Astrocyte of the spinal cord (primary cell): ENCODE data around the gene IL7R.

ENCODE experiments used
- DNase-seq: peaks from one replicate; pipeline ENCODE4 v3.0.0; 2011; ENCODE audit warnings: low read depth, low spot score
- H3K4me3 ChIP-seq: 2 replicates; pipeline ENCODE4 v1.5.1; 2011; ENCODE audit warnings: low read depth, mild to moderate bottlenecking, low read length, moderate library complexity
- CTCF ChIP-seq: IDR thresholded peaks from 2 replicates; pipeline ENCODE4 v1.5.1; 2012; ENCODE audit warnings: low read depth, mild to moderate bottlenecking, low read length, inconsistent platforms
- in situ Hi-C: cut with HindIII; loops from 2 replicates; pipeline ENCODE4 v1.10.0; 2017; ENCODE audit warnings: low sequenced_read_pairs

Gene IL7R

DNA sequence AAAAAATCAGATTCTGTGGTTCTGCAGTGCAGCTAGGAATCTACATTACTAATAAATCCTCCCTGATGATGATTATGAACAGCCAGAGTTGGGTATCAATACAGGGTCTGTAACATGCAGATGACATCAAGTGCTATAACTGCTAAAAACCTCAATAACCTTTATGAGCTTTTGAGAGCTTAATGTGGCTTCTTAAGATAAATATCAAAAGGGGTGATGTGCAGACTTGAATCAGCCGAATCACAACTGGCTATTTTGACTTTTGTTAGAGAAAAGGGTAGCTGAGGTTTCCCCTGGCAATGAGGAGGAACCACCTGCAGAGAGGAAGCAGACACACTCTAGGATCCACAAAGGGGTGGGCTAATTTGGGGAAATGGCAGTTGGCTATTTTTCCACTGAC lies 51.5 kb downstream of the IL7R start:
- TF ChIP-seq CTCF, result no peak
- in situ Hi-C loops, result no loop called here
- no peak for DNase-seq
- H3K4me3 ChIP-seq, result no peak overlapping the region

- in situ Hi-C loops, result no loop called here
- no peak for DNase-seq
- no peak for TF ChIP-seq CTCF
- no peak overlapping the region for H3K4me3 ChIP-seq
These were observed 52.1 kb downstream of the IL7R start for GRCh38 chr5:35908814-35909213.

- no peak overlapping the region for H3K4me3 ChIP-seq
- peak; percentile 62 for DNase-seq
- in situ Hi-C loops, result no loop called here
- TF ChIP-seq CTCF, result no peak
These were observed 62.5 kb downstream of the IL7R start for GRCh38 chr5:35919191-35919590.

- in situ Hi-C loops, result no loop called here
- DNase-seq, result no peak
- no peak overlapping the region for H3K4me3 ChIP-seq
- peak; percentile 33 for TF ChIP-seq CTCF
These were observed 64.2 kb downstream of the IL7R start for GRCh38 chr5:35920890-35921289.

DNA sequence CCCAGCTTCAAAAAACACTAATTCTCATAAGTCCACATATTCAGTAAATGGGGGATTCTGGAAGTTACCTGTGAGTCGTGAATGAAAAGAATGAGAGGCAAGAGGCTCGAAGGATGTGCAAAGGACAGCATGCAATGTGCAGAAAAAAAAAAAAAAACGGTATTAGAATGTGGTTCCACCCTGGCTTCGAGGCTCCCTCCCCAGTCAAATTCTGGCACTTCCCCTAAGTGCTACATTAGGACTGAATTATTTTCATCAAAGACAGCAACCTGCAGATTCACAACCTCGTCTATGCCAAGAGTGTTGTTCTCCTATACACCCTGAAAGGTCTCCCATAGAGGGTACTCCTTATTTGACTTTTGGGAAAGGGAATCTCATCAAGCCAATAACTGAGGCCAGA lies 65.2 kb downstream of the IL7R start:
- no peak overlapping the region for H3K4me3 ChIP-seq
- in situ Hi-C loops, result no loop called here
- TF ChIP-seq CTCF, result no peak
- DNase-seq, result no peak

GRCh38 chr5:35922468-35922867 lies 65.8 kb downstream of the IL7R start:
- no peak for DNase-seq
- no peak overlapping the region for H3K4me3 ChIP-seq
- in situ Hi-C loops, result no loop called here
- no peak for TF ChIP-seq CTCF

GRCh38 chr5:35924122-35924949 lies 67.6 kb downstream of the IL7R start:
- DNase-seq, result peak; percentile 85
- no peak for TF ChIP-seq CTCF
- in situ Hi-C loops, result no loop called here
- H3K4me3 ChIP-seq, result no peak overlapping the region
